ENCODE measurements around the gene ALS2.

ALS2 gene

DNA sequence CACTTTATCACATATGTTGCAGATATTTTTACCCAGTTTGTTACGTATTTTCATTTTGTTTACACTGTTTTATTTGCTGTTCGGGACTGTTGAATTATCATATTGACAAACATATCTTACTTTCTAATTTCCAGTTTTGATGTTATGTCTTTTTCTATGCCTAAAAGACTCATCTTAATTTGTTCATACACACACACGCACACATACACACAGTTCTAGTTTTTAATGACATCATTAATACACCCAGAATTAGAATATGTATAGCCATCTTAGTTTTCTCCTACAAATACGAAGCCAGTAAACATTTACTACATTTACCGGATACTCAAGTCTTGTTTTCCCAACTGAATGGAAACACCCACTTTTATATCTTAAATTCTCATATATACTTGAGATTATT lies 29.2 kb downstream of the ALS2 start:
- no peak for DNase-seq

DNA sequence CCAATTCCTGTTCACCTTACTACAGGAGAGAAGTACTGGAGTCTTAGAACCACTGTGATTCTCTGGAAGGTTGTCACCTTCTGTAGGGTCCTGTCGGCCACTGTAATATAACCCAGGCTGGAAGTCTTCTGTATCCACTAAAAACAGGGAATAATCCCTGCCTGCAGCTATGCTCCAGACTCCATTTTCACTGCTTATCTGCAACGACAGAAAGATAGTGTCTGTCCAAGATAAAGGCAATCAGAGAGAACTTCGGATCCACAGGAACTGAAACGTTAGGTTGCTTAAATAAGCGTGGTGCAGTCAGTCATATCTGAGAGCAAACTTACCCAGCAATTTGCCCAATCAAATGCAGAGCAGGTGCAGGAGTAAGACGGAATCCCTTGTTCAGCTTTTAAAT lies 34.2 kb downstream of the ALS2 start:
- no peak for DNase-seq

DNA sequence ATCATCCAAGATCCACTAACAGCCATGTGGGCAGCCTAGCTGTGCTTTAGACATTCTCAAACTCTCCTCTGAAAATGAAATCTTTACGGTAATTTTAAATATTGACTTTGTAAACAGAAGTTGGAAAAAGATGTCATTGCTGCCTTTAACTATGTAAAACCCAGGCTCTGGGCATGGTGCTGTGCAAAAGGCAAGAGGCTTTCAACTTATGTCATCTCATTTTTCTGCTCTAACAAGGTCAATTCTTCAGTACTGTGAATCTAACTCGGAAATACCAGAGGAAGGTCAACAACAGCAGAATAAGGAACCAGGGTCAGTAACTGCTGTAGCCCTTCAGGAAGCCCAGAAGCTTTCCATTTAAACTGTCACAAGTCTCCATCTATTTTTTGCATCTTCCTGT lies 45.2 kb downstream of the ALS2 start:
- DNase-seq: no peak

DNA sequence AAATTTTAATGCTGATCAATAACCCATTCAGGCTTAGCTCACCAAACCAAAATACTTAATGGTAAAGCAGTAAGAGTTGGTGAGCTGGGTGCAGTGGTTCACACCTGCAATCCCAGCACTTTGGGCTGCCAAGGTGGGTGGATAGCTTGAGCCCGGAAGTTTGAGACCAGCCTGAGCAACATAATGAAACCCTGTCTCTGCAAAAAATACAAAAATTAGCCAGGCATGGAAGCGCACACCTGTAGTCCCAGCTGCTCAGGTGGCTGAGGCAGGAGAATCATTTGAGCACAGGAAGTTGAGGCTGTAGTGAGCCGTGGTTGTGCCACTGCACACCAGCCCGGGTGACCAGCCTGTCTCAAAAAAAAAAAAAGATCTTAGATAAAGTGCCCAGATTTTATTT lies 46.6 kb downstream of the ALS2 start:
- DNase-seq: no peak

DNA sequence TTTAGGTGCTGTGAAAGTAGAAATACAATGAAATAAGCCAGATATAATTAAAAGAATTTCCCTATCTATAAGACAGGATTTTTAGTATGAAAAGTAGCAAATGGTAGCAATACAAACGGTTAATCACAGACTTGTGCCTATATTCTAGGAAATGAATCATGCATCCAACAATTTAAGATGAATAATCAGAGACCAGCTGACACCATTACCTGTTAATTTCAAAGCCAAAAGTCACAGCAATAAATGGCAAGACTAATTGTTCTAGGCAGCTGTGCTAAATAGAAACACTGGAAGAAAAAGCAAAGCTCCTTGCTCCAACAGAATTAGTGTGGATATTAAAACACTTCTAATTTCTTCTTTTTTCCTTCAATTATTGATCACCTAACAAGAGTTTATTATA lies 47.2 kb downstream of the ALS2 start:
- DNase-seq: no peak

DNA sequence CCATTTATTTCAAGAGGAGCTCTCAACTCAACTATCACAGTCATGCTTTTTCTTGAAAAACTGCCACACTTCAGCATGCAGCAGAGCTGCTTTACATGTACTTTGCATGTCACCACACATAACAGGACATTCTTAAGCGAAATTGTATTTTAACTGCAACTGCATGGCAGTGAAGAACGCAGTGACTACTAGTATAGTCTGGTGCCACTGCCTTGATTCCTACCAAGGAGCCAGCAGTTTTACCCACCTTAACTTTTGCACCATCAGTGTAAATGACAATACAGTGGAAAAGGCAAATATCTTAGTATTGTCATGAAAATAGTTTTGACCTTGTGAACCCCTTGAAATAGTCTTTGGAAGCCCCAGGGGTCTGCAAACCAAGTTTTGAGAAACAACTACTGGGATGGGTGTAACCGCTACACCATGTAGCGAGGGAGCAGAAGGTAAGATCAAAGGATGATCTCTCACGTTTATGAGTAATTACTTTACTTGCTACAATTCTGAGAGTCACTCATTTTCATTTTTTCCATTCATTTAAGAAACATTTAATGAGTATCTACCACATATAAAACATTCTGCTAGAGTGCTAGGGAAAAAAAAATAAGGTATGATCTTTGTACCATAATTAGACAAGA lies 50.0 kb downstream of the ALS2 start:
- DNase-seq: no peak

DNA sequence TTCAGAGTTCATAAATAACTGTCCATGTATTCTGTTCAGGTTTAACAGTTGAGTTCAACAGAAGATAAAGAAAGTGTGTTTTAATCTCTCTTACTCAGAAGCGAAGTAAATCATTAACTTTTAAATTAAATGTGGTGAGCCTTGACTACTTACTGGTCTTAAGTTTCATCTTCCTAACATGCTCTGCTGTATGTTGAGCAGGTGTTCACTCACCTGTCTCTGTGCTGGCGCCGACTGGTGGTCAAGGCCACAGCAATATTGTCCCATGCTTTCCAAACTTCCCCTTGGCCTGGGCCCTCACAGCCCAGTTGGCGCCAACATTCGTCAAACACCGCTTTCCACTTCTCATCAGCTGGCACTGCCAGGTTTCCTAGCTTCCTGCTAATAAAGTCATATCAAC lies 65.3 kb downstream of the ALS2 start:
- DNase-seq: no peak

DNA sequence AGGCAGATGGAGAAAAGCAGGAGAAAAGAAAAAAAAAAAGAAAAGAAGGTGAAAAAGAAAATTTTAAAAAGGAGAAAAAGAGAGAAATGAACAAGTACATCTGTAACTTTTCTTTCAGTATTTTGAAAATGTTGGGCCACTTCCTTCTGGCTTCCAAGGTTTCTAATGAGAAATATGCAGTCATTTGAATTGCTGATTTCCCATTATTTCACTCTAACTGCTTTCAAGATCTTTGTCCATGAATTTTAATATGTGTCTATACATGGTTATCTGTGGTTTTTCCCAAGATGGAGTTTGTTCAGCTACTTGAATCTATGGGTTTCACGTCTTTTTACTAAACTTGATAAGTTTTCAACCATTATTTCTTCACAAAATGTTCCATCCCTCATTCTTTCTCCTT lies 68.0 kb downstream of the ALS2 start:
- DNase-seq: no peak

DNA sequence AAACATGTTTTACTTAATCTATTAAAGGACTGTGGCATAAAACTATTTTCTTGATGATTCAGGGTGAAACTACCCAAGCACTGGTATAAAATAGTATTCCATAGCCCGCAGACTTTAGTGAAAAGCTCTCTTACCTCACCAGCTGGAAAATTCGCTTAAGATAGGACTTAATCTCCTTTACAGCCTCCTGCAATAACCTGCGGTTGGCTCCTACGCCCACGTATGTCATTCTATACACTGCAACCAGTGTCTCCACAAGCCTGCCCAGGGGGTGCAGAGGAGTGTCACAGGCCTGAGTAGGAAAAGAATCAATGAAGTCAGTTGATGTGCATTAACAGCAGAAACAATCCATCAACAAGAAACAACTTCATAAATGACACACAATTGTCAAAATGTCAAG lies 71.0 kb downstream of the ALS2 start:
- DNase-seq: no peak

DNA sequence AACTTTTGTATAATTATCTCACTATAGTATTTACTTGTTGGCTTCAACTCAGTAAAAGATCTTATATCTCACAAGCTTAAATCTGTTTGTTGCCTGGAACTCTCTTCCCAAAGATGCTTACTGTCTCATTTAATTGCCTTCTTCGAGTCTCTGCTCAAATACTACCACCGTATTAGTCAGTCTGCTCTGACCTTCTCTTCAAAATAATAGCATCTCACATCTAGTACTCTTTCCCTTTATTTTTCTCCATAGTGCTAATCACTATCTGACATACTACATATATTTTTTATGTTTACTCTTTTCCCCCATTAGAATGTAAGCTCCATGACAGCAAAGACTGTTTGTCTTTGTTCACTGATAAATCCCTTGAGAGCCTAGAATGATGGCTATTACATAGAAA lies 71.7 kb downstream of the ALS2 start:
- DNase-seq: no peak

DNA sequence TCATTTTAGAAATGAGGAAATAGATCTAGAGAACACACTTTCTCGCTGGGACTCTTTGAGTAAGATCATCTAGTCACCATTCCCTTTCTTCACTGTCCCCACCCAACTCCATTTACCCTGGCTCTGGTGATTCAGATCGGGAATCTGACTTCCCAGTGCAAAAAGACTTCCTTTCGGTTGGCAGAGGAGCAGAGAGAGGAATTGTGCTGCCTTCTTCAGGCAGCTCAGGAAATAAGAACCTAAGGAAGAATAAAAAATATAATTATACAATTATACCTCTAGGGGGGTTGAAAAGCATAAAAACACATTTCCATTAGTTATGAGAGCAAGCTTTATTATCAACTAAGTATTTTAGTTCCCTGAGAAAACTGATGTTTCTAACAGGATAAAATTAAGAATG lies 73.0 kb downstream of the ALS2 start:
- no peak for DNase-seq

DNA sequence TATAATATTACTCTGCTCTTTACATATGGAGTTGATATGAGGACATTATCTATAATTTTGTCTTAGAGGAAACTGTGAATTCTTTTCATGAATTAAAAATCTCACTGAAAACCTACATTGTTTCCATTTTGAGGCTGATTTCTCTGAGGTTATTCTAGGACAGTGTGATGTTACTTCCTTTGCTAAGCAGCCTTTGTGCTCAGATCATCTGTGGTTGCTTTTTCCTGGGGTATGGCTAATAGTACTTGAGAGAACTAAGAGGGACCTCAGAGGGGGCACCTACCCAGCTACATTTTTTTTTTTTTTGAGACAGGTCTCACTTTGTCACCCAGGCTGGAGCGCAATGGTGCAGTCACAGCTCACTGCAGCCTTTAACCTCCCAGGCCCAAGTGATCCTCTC lies 73.6 kb downstream of the ALS2 start:
- DNase-seq: no peak

DNA sequence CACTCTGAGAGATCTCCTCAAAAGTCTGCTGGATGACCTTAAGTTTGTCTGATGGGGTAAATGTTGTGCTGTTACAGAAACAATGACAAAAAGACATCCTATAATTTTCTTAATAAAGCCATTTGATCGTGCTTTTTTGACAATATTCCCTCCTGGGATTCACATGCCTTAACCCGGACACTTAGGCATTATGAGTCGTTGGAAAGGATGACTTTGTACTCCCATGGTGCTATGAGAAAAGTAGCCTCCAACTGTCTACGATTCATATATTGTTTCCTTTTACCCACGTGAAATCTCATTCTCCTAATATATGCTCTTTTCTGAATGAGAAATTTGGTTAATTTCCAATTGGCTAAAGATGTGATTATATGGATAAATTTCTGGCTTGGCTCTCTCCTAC lies 76.2 kb downstream of the ALS2 start:
- DNase-seq: no peak

DNA sequence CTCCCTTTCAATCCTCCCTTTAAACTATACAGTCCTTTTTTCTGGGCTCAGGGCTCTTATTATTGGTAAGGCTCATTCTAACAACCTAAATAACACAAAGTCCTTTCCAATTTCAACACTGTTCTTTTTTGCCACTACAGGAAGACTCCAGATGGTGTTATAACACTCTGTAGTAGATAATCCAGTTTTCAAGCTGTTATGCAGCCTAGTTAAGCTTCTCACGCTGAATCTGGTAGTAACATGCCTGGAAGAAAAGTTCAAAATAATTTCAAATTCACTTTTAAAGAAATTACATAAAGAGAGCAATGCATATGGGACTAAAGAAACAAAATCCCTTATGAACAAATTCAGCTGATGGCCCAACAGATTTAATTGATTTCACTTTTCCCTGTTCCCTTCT lies 79.1 kb downstream of the ALS2 start:
- no peak for DNase-seq

DNA sequence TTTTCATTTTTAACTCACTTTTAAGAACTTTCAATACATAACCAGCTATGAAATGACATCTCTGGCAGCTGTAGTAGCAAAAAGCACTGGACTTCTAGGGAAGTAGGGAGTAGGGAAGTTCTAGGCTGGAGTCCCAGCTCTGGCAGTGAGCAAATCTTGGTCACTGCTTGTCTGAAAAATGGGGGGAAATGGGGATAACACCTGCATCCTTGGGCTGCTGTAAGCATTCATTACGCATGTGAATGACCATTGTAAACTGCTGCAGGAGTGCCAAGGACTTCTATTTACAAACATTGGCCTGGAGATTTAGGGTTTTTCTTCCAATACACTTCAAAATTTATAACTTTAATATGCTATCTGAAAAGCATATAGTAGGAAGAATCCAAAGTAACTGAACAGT lies 81.3 kb downstream of the ALS2 start:
- no peak for DNase-seq

DNA sequence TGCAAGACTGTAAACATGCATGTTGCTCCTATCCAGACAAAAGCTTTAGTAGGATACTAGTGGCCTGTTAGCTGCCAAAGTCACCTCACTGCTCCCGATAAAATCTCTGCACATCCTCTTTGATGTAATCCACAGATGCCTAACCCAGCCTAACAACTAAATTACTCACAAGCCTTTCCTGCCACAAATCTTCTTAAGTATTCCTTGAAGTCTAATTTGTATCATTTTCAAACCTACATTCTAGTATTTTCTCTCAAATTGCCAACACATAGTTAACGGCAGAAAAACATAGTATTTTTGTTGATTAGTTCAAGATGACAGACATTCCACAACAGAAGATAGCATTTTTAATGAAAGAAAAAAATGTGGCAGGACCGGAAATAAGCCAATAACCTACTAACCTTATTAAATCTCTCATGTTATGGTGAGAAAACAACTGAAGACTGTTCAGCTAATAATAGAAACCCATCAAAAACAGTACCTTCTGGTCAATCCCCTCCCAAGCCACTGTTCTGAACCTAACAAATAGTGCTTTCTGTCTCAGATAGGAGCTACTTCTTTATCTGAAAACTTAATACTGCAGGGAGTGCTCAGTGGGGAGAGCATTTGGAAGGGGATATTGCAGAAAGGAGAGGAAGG lies 82.0 kb downstream of the ALS2 start, which contains the start of gene MPP4:
TSS of gene MPP4 (minus strand) at position 57 of the 639 bp plus-strand sequence. CDS start 4,690 bp downstream, outside the sequence.
- DNase-seq: no peak

DNA sequence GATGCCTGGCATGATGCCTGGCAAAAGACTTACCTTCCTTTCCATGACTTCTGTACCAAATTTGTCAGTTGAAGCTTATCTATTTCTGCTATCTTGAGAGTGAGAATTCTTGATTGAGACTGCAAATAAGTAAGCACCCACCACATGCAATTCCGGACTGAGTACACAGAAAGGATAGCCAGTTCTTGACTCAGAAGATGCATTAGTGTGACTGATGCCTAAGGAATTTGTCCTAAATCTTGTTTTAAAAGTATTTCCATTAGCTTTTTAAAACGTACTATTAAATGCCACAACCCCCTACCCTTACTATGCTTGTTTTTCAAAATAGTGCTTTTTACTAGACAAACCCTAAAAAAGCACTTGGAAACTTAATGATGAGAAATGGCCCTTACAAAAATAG lies 82.8 kb downstream of the ALS2 start:
- no peak for DNase-seq

DNA sequence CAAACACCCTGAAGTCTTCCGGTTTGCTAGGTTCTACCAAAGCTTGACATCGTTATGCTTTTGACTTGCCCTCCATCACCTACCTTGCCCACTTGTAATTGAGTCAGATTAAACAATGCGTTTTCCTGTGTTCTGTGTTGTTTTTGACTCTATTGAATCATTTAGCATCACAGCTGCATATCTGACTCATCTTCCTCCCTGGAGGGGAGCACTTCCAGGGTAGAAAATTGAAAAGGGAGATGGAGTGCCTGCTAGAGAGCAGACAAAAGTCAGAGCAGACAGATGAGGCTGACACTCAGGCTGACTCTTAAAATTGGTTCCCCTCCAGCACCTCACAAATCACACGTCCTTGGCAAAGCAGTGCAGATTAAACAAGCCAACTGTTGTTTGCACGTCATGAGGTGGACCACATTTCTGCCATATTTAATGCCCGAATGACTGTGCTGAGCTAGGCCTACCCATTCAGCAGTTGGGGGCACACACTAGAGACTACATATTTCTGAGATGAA lies 84.5 kb downstream of the ALS2 start:
- no peak for DNase-seq

DNA sequence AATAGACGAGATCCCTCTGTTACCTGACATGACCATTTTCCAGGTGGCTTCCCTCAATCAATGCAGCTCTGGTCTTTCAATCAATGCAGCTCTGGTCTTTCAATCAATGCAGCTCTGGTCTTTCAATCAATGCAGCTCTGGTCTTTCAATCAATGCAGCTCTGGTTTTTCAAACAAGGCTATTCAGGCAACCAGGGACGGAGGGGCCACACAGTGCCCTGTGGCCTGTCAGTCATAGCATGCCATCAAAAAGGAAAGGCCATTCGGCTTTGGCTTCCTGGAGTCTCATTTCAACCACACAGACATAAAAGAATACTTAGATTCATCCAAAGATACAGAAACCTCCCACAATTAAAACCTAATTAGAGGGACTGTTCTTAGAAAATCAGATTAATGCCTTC lies 95.6 kb downstream of the ALS2 start:
- DNase-seq: no peak

DNA sequence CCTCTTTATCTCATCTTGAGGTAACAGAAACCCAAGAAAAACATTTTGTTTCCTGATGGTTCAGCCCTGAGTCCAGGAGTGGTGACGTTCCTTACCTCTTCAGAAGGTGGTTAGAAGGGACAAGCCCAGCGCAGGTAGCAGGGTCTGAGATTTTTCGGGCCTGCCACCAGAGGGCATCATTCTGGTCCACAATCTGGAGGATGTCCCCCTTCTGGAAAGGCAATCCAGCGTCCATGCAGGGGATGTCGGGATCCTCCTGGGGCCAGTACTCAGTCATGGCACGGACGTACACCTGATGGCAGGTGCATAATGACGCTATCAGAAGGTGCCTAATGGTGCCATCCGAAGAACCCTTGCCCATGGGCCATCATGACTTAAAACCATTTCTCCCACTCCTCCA lies 100.0 kb downstream of the ALS2 start:
- DNase-seq: no peak

DNA sequence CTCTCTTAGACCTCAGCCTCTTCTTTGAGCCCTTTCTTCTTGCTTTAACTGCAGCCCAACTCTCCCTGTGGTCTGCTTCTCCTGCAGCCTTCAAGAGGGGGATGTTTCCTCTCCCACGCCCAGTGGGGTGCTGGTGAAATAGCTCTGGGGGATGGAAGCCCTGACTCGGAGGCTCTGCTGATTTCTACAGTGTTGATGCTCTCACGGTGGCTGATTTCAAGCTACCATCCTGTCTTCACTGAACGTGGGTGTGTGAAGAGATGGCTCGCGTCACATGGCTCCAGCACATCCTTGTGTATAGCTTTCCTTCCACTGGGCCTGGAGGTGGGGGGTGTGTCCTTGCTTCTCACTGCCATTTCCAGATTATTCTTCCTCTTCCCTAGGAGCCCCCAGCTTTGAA lies 102.3 kb downstream of the ALS2 start:
- DNase-seq: no peak

DNA sequence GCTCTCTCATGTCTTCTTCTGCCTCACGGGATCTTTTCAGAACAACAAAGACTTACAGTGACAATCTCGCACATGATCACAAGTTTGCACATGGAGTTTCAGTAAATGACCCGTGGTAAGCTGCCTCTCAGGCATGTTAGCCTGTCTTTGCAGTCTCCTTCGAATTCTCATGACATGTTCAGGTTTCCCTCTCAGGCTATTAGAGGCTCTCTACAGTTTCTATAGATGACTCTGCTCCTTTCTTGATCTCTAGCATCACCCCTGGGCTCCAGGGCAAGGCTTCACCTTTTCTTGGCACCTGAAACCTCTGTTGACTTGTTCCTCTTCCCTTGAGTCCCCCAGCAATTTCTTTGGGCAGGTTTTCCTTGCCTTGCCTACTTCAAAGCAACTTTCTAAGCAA lies 105.3 kb downstream of the ALS2 start:
- DNase-seq: no peak

DNA sequence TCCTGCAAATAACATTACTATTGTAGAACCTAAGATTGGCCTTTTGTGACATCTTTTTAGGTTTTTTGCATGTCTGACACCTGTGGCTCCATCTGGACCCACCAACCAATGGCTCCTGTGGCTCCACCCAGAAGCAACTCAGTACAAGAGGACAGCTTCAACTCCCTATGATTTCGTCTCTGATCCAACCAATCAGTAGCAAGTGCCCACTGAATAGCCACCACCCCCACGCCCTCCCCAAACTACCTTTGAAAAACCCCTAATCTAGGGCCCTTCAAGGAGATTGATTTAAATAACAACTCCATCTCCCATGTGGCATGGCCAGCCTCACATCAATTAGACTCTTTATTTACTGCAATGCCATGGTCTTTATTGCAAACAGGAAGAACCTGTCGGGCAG lies 105.9 kb downstream of the ALS2 start:
- DNase-seq: no peak

DNA sequence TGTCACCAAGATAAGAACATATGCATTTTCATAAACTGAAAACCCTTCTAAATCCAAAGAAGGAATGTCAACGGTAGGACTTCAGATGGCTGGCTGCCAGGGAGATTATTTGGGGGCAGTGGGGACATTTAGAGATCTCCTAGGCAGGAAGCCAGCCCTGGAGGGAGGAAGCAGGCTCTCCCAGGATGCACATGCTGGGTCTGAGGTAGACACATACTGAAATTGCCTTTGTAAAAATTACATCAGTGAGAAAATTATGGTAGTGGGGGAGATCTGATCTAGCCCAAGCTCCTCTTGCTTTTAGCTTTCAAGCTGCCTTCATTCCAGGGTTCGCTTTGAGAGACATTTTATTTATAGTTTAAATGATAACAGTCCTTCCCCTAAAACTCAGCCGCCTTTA lies 106.4 kb downstream of the ALS2 start:
- no peak for DNase-seq

DNA sequence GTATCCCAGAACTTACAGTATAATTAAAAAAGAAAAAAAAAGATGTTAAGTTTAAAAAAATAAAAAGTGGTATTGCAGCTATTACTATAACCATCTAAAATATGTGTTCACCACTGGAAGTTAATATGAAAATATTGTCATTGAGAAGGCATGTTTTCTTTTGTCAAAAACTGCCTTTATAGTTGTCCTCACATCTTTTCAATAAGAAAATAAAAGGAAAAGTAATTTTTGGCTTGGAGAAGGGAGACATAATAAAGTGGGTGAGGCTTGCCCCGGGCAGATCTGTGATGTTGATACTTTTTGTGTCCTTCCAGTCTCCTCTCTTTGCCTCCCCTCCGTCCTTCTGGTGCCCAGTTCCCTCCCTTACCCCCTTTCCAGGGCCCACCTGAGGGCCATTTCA lies 107.2 kb downstream of the ALS2 start:
- DNase-seq: no peak
